Measurements from ENCODE around the gene RCOR1. TPM values are rescaled to one million over a fixed set of nuclear protein-coding genes. Genes with fewer than 3 reads are reported as not detected.

The RCOR1 gene
- total RNA-seq, 4 donors from 2014 or later = 11.6 to 15.6 (median 14.0) TPM

GRCh38 chr14:102738373-102739189 is 146.1 kb downstream of the RCOR1 start:
- ATAC-seq = no peak
- 80% methylated on average over 3 of the region's 11 CpGs; no CpG with 5 or more reads in 1 of the 2 donors for WGBS, 2 donors (ENCODE audit: low coverage in 1 of 2)
- TF ChIP-seq CTCF (IDR thresholded peaks at IDR 0.05) (no peak), POLR2AphosphoS5 (IDR thresholded peaks at IDR 0.05) (no peak), EP300 (IDR thresholded peaks at IDR 0.05) (no peak), POLR2A (IDR thresholded peaks at IDR 0.05) (no peak)
- H3K9me3 ChIP-seq = peaks cover 0 to 35% (median 0%) of the 10 kb centered on the region in 3 donors
- H3K36me3 ChIP-seq = peaks cover 0 to 25% of the 10 kb centered on the region in 2 donors
- no peak overlapping the region for H3K27ac ChIP-seq
- no peaks in the 10 kb centered on the region for H3K27me3 ChIP-seq
- no peaks in the 10 kb centered on the region for H3K4me1 ChIP-seq
- H3K4me3 ChIP-seq = no peak overlapping the region

GRCh38 chr14:102739190-102739469 is 146.7 kb downstream of the RCOR1 start:
- Histone ChIP-seq H3K4me3 (no peak overlapping the region), H3K4me1 (no peaks in the 10 kb centered on the region), H3K27ac (no peak overlapping the region), H3K36me3 (peaks cover 0 to 25% of the 10 kb centered on the region in 2 donors), H3K9me3 (peaks cover 0 to 35% (median 0%) of the 10 kb centered on the region in 3 donors), H3K27me3 (no peaks in the 10 kb centered on the region)
- no peak for TF ChIP-seq POLR2AphosphoS5 (IDR thresholded peaks at IDR 0.05)
- no peak for TF ChIP-seq POLR2A (IDR thresholded peaks at IDR 0.05)
- TF ChIP-seq EP300 (IDR thresholded peaks at IDR 0.05) = no peak
- TF ChIP-seq CTCF (IDR thresholded peaks at IDR 0.05) = no peak
- WGBS, 2 donors (ENCODE audit: low coverage in 1 of 2) = no CpG with 5 or more reads among the region's 3 CpGs
- ATAC-seq = no peak

GRCh38 chr14:102746634-102747438 is 154.4 kb downstream of the RCOR1 start:
- Histone ChIP-seq H3K9me3 (peaks cover 0 to 17% (median 0%) of the 10 kb centered on the region in 3 donors), H3K36me3 (peaks cover 0 to 17% of the 10 kb centered on the region in 2 donors), H3K27ac (no peak overlapping the region), H3K4me3 (no peak overlapping the region), H3K4me1 (no peaks in the 10 kb centered on the region), H3K27me3 (no peaks in the 10 kb centered on the region)
- ATAC-seq = no peak
- 90% methylated on average over 4 to 7 of the region's 28 CpGs for WGBS, 2 donors (ENCODE audit: low coverage in 1 of 2)
- TF ChIP-seq CTCF (IDR thresholded peaks at IDR 0.05) (no peak), EP300 (IDR thresholded peaks at IDR 0.05) (no peak), POLR2AphosphoS5 (IDR thresholded peaks at IDR 0.05) (no peak), POLR2A (IDR thresholded peaks at IDR 0.05) (no peak)

- H3K4me1 ChIP-seq = no peaks in the 10 kb centered on the region
- WGBS, 2 donors (ENCODE audit: low coverage in 1 of 2) = 92 to 93% methylated on average over 2 to 3 of the region's 8 CpGs
- H3K36me3 ChIP-seq = peaks cover 0 to 17% of the 10 kb centered on the region in 2 donors
- no peaks in the 10 kb centered on the region for H3K9me3 ChIP-seq
- TF ChIP-seq CTCF (IDR thresholded peaks at IDR 0.05) (no peak), POLR2AphosphoS5 (IDR thresholded peaks at IDR 0.05) (no peak), POLR2A (IDR thresholded peaks at IDR 0.05) (no peak), EP300 (IDR thresholded peaks at IDR 0.05) (no peak)
- no peak overlapping the region for H3K4me3 ChIP-seq
- ATAC-seq = no peak
- H3K27ac ChIP-seq = no peak overlapping the region
- no peaks in the 10 kb centered on the region for H3K27me3 ChIP-seq
These were observed 156.4 kb downstream of the RCOR1 start for GRCh38 chr14:102748806-102749205.
